ENCODE measurements around the gene DYRK1A. TPM values are rescaled to one million over a fixed set of nuclear protein-coding genes. Genes with fewer than 3 reads are reported as not detected.

Gene DYRK1A
- total RNA-seq, 1 experiment from 2014 or later: 35.5 TPM

GRCh38 chr21:37474342-37474741, 107.8 kb downstream of the DYRK1A start:
- ChIA-PET CTCF (no interaction called here), POLR2A (ENCODE audit: unreplicated experiment) (interaction anchor here (0.7 kb wide), 1 partner anchor 306 kb away, joined by 4 read pairs; no protein-coding TSS in a partner anchor)
- no TSS peak for BruUV-seq (replicated peaks)
- Histone ChIP-seq H3K27ac (no peak overlapping the region), H3K27me3 (ENCODE audit: insufficient read depth, low read depth) (no peaks in the 10 kb centered on the region), H3F3A (ENCODE audit: insufficient read depth, low read depth) (peaks cover 5% of the 10 kb centered on the region; the same call in 1 of the 2 replicates), H3K4me3 (no peak overlapping the region), H4K20me1 (ENCODE audit: insufficient read depth) (peaks cover 4% of the 10 kb centered on the region), H3K9me3 (ENCODE audit: insufficient read depth, low read depth) (no peaks in the 10 kb centered on the region), H3K79me2 (ENCODE audit: low read depth) (peaks cover 33% of the 10 kb centered on the region), H3K9me2 (ENCODE audit: insufficient read depth) (no peaks in the 10 kb centered on the region), H2AFZ (no peak overlapping the region), H3K36me3 (ENCODE audit: low read depth) (no peaks in the 10 kb centered on the region), H3K4me1 (replicated peaks; ENCODE audit: insufficient read depth) (no peaks in the 10 kb centered on the region), H3K4me2 (no peak overlapping the region)
- intact Hi-C loops (cut with micrococcal nuclease; ENCODE audit: unreplicated experiment): no loop called here
- DNase-seq: no peak
- no peak for TF ChIP-seq EZH2 (IDR thresholded peaks at IDR 0.05; ENCODE audit: low read depth)

GRCh38 chr21:37475186-37475868, 108.8 kb downstream of the DYRK1A start:
- Histone ChIP-seq H3K27ac (no peak overlapping the region), H3K4me3 (no peak overlapping the region), H3K4me1 (replicated peaks; ENCODE audit: insufficient read depth) (no peaks in the 10 kb centered on the region), H4K20me1 (ENCODE audit: insufficient read depth) (peaks cover 4% of the 10 kb centered on the region), H3F3A (ENCODE audit: insufficient read depth, low read depth) (peaks cover 5% of the 10 kb centered on the region; the same call in 1 of the 2 replicates), H3K9me2 (ENCODE audit: insufficient read depth) (no peaks in the 10 kb centered on the region), H2AFZ (no peak overlapping the region), H3K36me3 (ENCODE audit: low read depth) (no peaks in the 10 kb centered on the region), H3K27me3 (ENCODE audit: insufficient read depth, low read depth) (no peaks in the 10 kb centered on the region), H3K9me3 (ENCODE audit: insufficient read depth, low read depth) (no peaks in the 10 kb centered on the region), H3K4me2 (no peak overlapping the region), H3K79me2 (ENCODE audit: low read depth) (peaks cover 28% of the 10 kb centered on the region)
- BruUV-seq (replicated peaks): no TSS peak
- POLR2A ChIA-PET (ENCODE audit: unreplicated experiment): interaction anchor here (0.7 kb wide), 2 partner anchors 90 to 307 kb away, joined by 3 to 4 read pairs; no protein-coding TSS in a partner anchor
- intact Hi-C loops (cut with micrococcal nuclease; ENCODE audit: unreplicated experiment): no loop called here
- CTCF ChIA-PET: interaction anchor here (0.6 kb wide), 1 partner anchor 18 kb away, joined by 5 read pairs; no protein-coding TSS in a partner anchor
- TF ChIP-seq EZH2 (IDR thresholded peaks at IDR 0.05; ENCODE audit: low read depth): no peak
- no peak for DNase-seq

- BruUV-seq (replicated peaks): no TSS peak
- no peak overlapping the region for H3K4me2 ChIP-seq
- intact Hi-C loops (cut with micrococcal nuclease; ENCODE audit: unreplicated experiment): no loop called here
Observed at GRCh38 chr21:37478794-37479193, 112.2 kb downstream of the DYRK1A start.

More at GRCh38 chr21:37478794-37479193, 112.2 kb downstream of the DYRK1A start:
- no peaks in the 10 kb centered on the region for H3K36me3 ChIP-seq (ENCODE audit: low read depth)
- H3K27ac ChIP-seq: no peak overlapping the region
- H3K79me2 ChIP-seq (ENCODE audit: low read depth): peaks cover 15% of the 10 kb centered on the region
- TF ChIP-seq CTCF (conservative IDR thresholded peaks at IDR 0.05): no peak
- TF ChIP-seq EZH2 (IDR thresholded peaks at IDR 0.05; ENCODE audit: low read depth): no peak
- no peak for DNase-seq
- H3K4me3 ChIP-seq: no peak overlapping the region
- peaks cover 4% of the 10 kb centered on the region for H4K20me1 ChIP-seq (ENCODE audit: insufficient read depth)
- H3K9me2 ChIP-seq (ENCODE audit: insufficient read depth): no peaks in the 10 kb centered on the region
- H2AFZ ChIP-seq: no peak overlapping the region
- no peaks in the 10 kb centered on the region for H3K4me1 ChIP-seq (replicated peaks; ENCODE audit: insufficient read depth)
- CTCF ChIA-PET: interaction anchor here (0.6 kb wide), 1 partner anchor 311 kb away, joined by 6 read pairs; no protein-coding TSS in a partner anchor
- H3F3A ChIP-seq (ENCODE audit: insufficient read depth, low read depth): no peaks in the 10 kb centered on the region
- H3K27me3 ChIP-seq (ENCODE audit: insufficient read depth, low read depth): no peaks in the 10 kb centered on the region
- POLR2A ChIA-PET (ENCODE audit: unreplicated experiment): interaction anchor here (0.6 kb wide), 1 partner anchor 512 kb away, joined by 5 read pairs; no protein-coding TSS in a partner anchor
- H3K9me3 ChIP-seq (ENCODE audit: insufficient read depth, low read depth): no peaks in the 10 kb centered on the region
